ENCODE data around the gene LRTM1.

DNA sequence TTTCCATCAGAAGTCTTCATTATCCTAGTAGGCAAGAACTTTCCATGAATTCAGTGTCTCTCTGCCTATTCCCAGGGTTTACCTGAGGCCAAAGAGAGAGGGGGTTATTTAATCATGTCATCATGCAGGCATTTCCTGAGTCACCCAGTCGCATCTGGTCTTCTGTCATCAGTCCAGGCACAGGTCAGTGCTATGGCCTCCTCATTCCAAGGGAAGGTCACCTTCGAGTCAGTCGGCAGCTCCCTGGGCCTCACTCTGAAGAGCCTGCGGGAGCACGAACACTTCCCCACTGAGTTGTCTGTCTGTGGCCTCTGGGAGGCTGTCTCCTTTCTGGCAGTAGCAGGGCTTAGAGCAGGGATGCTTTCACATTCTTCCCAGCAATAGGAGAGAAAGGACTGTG lies 26.2 kb upstream of the LRTM1 start:
- TF ChIP-seq CTCF (IDR thresholded peaks at IDR 0.05): no peak
- no peak for TF ChIP-seq POLR2A (IDR thresholded peaks at IDR 0.05)

Measured in uterus (tissue), 2 donors.